Measurements from ENCODE around the gene ACMSD. TPM values are rescaled to one million over a fixed set of nuclear protein-coding genes. Genes with fewer than 3 reads are reported as not detected.
"Not testable (repeated sequence)": the region's sequence is repeated elsewhere in the genome, so short reads cannot be mapped to it uniquely, and the experiment has no call there.

ACMSD gene
- total and polyA plus RNA-seq, 2 donors = not detected

- WGBS = over 99% methylated on average over 3 of the region's 3 CpGs
- H3K27ac ChIP-seq (ENCODE audit: low read depth in 1 of 2, low read length in 1 of 2) = no peak overlapping the region
- H3K27me3 ChIP-seq (ENCODE audit: control insufficient read depth in 2 of 2, insufficient read depth in 1 of 2, low read length in 1 of 2) = no peaks in the 10 kb centered on the region
- H3K4me1 ChIP-seq (ENCODE audit: control insufficient read depth in 2 of 2, insufficient read depth in 2 of 2, low read length in 2 of 2) = no peaks in the 10 kb centered on the region
- H3K36me3 ChIP-seq (ENCODE audit: control insufficient read depth in 2 of 2, insufficient read depth in 2 of 2, low read length in 1 of 2) = no peaks in the 10 kb centered on the region
- H3K9me3 ChIP-seq (ENCODE audit: control insufficient read depth in 2 of 2, insufficient read depth in 1 of 2, low read length in 1 of 2) = no peaks in the 10 kb centered on the region
- no peak for DNase-seq (ENCODE audit: low read depth in 6 of 9, low spot score in 9 of 9)
- no peak overlapping the region for H3K4me3 ChIP-seq (ENCODE audit: low read length in 2 of 2)
Observed at GRCh38 chr2:134883552-134884293, 45.3 kb downstream of the ACMSD start.

GRCh38 chr2:134884435-134884834 is 46.0 kb downstream of the ACMSD start:
- no peak for DNase-seq (ENCODE audit: low read depth in 6 of 9, low spot score in 9 of 9)

GRCh38 chr2:134892282-134893035 is 54.0 kb downstream of the ACMSD start:
- Histone ChIP-seq H3K27me3 (ENCODE audit: control insufficient read depth in 2 of 2, insufficient read depth in 1 of 2, low read length in 1 of 2) (no peaks in the 10 kb centered on the region), H3K27ac (ENCODE audit: low read depth in 1 of 2, low read length in 1 of 2) (no peak overlapping the region), H3K9me3 (ENCODE audit: control insufficient read depth in 2 of 2, insufficient read depth in 1 of 2, low read length in 1 of 2) (no peaks in the 10 kb centered on the region), H3K36me3 (ENCODE audit: control insufficient read depth in 2 of 2, insufficient read depth in 2 of 2, low read length in 1 of 2) (no peaks in the 10 kb centered on the region), H3K4me1 (ENCODE audit: control insufficient read depth in 2 of 2, insufficient read depth in 2 of 2, low read length in 2 of 2) (no peaks in the 10 kb centered on the region), H3K4me3 (ENCODE audit: low read length in 2 of 2) (no peak overlapping the region)
- 99% methylated on average over 1 of the region's 1 CpG for WGBS
- no peak for DNase-seq (ENCODE audit: low read depth in 6 of 9, low spot score in 9 of 9)

More at GRCh38 chr2:134884435-134884834, 46.0 kb downstream of the ACMSD start:
- H3K4me1 ChIP-seq (ENCODE audit: control insufficient read depth in 2 of 2, insufficient read depth in 2 of 2, low read length in 2 of 2) = no peaks in the 10 kb centered on the region
- no peaks in the 10 kb centered on the region for H3K9me3 ChIP-seq (ENCODE audit: control insufficient read depth in 2 of 2, insufficient read depth in 1 of 2, low read length in 1 of 2)
- no peak overlapping the region for H3K4me3 ChIP-seq (ENCODE audit: low read length in 2 of 2)
- no peaks in the 10 kb centered on the region for H3K36me3 ChIP-seq (ENCODE audit: control insufficient read depth in 2 of 2, insufficient read depth in 2 of 2, low read length in 1 of 2)
- no peaks in the 10 kb centered on the region for H3K27me3 ChIP-seq (ENCODE audit: control insufficient read depth in 2 of 2, insufficient read depth in 1 of 2, low read length in 1 of 2)
- no peak overlapping the region for H3K27ac ChIP-seq (ENCODE audit: low read depth in 1 of 2, low read length in 1 of 2)

GRCh38 chr2:134897932-134898331 is 59.5 kb downstream of the ACMSD start:
- no peaks in the 10 kb centered on the region for H3K27me3 ChIP-seq (ENCODE audit: control insufficient read depth in 2 of 2, insufficient read depth in 1 of 2, low read length in 1 of 2)
- H3K4me1 ChIP-seq (ENCODE audit: control insufficient read depth in 2 of 2, insufficient read depth in 2 of 2, low read length in 2 of 2) = no peaks in the 10 kb centered on the region
- H3K27ac ChIP-seq (ENCODE audit: low read depth in 1 of 2, low read length in 1 of 2) = no peak overlapping the region
- DNase-seq (ENCODE audit: low read depth in 6 of 9, low spot score in 9 of 9) = peak in 1 of 9 donors; percentile 47
- no peak overlapping the region for H3K4me3 ChIP-seq (ENCODE audit: low read length in 2 of 2)
- no peaks in the 10 kb centered on the region for H3K36me3 ChIP-seq (ENCODE audit: control insufficient read depth in 2 of 2, insufficient read depth in 2 of 2, low read length in 1 of 2)
- H3K9me3 ChIP-seq (ENCODE audit: control insufficient read depth in 2 of 2, insufficient read depth in 1 of 2, low read length in 1 of 2) = no peaks in the 10 kb centered on the region

- no peaks in the 10 kb centered on the region for H3K27me3 ChIP-seq (ENCODE audit: control insufficient read depth in 2 of 2, insufficient read depth in 1 of 2, low read length in 1 of 2)
- DNase-seq (ENCODE audit: low read depth in 6 of 9, low spot score in 9 of 9) = no peak
- H3K27ac ChIP-seq (ENCODE audit: low read depth in 1 of 2, low read length in 1 of 2) = no peak overlapping the region
- no peak overlapping the region for H3K4me3 ChIP-seq (ENCODE audit: low read length in 2 of 2)
- no peaks in the 10 kb centered on the region for H3K4me1 ChIP-seq (ENCODE audit: control insufficient read depth in 2 of 2, insufficient read depth in 2 of 2, low read length in 2 of 2)
- H3K36me3 ChIP-seq (ENCODE audit: control insufficient read depth in 2 of 2, insufficient read depth in 2 of 2, low read length in 1 of 2) = no peaks in the 10 kb centered on the region
- H3K9me3 ChIP-seq (ENCODE audit: control insufficient read depth in 2 of 2, insufficient read depth in 1 of 2, low read length in 1 of 2) = no peaks in the 10 kb centered on the region
Observed at GRCh38 chr2:134899204-134899603, 60.8 kb downstream of the ACMSD start.

- Histone ChIP-seq H3K27ac (ENCODE audit: low read depth in 1 of 2, low read length in 1 of 2) (no peak overlapping the region), H3K4me3 (ENCODE audit: low read length in 2 of 2) (no peak overlapping the region), H3K4me1 (ENCODE audit: control insufficient read depth in 2 of 2, insufficient read depth in 2 of 2, low read length in 2 of 2) (no peaks in the 10 kb centered on the region), H3K9me3 (ENCODE audit: control insufficient read depth in 2 of 2, insufficient read depth in 1 of 2, low read length in 1 of 2) (no peaks in the 10 kb centered on the region), H3K36me3 (ENCODE audit: control insufficient read depth in 2 of 2, insufficient read depth in 2 of 2, low read length in 1 of 2) (no peaks in the 10 kb centered on the region), H3K27me3 (ENCODE audit: control insufficient read depth in 2 of 2, insufficient read depth in 1 of 2, low read length in 1 of 2) (no peaks in the 10 kb centered on the region)
- 99% methylated on average over 1 of the region's 1 CpG for whole genome bisulfite sequencing
- DNase-seq (ENCODE audit: low read depth in 6 of 9, low spot score in 9 of 9) = no peak
Observed at GRCh38 chr2:134900151-134900550, 61.7 kb downstream of the ACMSD start.

- not testable (repeated sequence) for H3K27ac ChIP-seq (ENCODE audit: low read depth in 1 of 2, low read length in 1 of 2); H3K27me3 ChIP-seq (ENCODE audit: control insufficient read depth in 2 of 2, insufficient read depth in 1 of 2, low read length in 1 of 2); H3K4me3 ChIP-seq (ENCODE audit: low read length in 2 of 2); DNase-seq (ENCODE audit: low read depth in 6 of 9, low spot score in 9 of 9); H3K9me3 ChIP-seq (ENCODE audit: control insufficient read depth in 2 of 2, insufficient read depth in 1 of 2, low read length in 1 of 2); H3K36me3 ChIP-seq (ENCODE audit: control insufficient read depth in 2 of 2, insufficient read depth in 2 of 2, low read length in 1 of 2); H3K4me1 ChIP-seq (ENCODE audit: control insufficient read depth in 2 of 2, insufficient read depth in 2 of 2, low read length in 2 of 2)
- 98% methylated on average over 13 of the region's 13 CpGs for WGBS
Observed at GRCh38 chr2:134903701-134904100, 65.3 kb downstream of the ACMSD start.

GRCh38 chr2:134905168-134905567 is 66.8 kb downstream of the ACMSD start:
- WGBS = 100% methylated on average over 2 of the region's 2 CpGs
- H3K4me1 ChIP-seq (ENCODE audit: control insufficient read depth in 2 of 2, insufficient read depth in 2 of 2, low read length in 2 of 2) = no peaks in the 10 kb centered on the region
- H3K4me3 ChIP-seq (ENCODE audit: low read length in 2 of 2) = no peak overlapping the region
- no peak for DNase-seq (ENCODE audit: low read depth in 6 of 9, low spot score in 9 of 9)
- H3K36me3 ChIP-seq (ENCODE audit: control insufficient read depth in 2 of 2, insufficient read depth in 2 of 2, low read length in 1 of 2) = no peaks in the 10 kb centered on the region
- no peak overlapping the region for H3K27ac ChIP-seq (ENCODE audit: low read depth in 1 of 2, low read length in 1 of 2)
- no peaks in the 10 kb centered on the region for H3K27me3 ChIP-seq (ENCODE audit: control insufficient read depth in 2 of 2, insufficient read depth in 1 of 2, low read length in 1 of 2)
- H3K9me3 ChIP-seq (ENCODE audit: control insufficient read depth in 2 of 2, insufficient read depth in 1 of 2, low read length in 1 of 2) = no peaks in the 10 kb centered on the region

- no peak for DNase-seq (ENCODE audit: low read depth in 6 of 9, low spot score in 9 of 9)
- H3K36me3 ChIP-seq (ENCODE audit: control insufficient read depth in 2 of 2, insufficient read depth in 2 of 2, low read length in 1 of 2) = no peaks in the 10 kb centered on the region
- H3K4me1 ChIP-seq (ENCODE audit: control insufficient read depth in 2 of 2, insufficient read depth in 2 of 2, low read length in 2 of 2) = no peaks in the 10 kb centered on the region
- H3K27ac ChIP-seq (ENCODE audit: low read depth in 1 of 2, low read length in 1 of 2) = no peak overlapping the region
- H3K4me3 ChIP-seq (ENCODE audit: low read length in 2 of 2) = no peak overlapping the region
- H3K27me3 ChIP-seq (ENCODE audit: control insufficient read depth in 2 of 2, insufficient read depth in 1 of 2, low read length in 1 of 2) = no peaks in the 10 kb centered on the region
- no peaks in the 10 kb centered on the region for H3K9me3 ChIP-seq (ENCODE audit: control insufficient read depth in 2 of 2, insufficient read depth in 1 of 2, low read length in 1 of 2)
- 85% methylated on average over 2 of the region's 2 CpGs for WGBS
Observed at GRCh38 chr2:134906726-134907125, 68.3 kb downstream of the ACMSD start.
